ENCODE measurements around the gene SPTBN2.

SPTBN2 gene

DNA sequence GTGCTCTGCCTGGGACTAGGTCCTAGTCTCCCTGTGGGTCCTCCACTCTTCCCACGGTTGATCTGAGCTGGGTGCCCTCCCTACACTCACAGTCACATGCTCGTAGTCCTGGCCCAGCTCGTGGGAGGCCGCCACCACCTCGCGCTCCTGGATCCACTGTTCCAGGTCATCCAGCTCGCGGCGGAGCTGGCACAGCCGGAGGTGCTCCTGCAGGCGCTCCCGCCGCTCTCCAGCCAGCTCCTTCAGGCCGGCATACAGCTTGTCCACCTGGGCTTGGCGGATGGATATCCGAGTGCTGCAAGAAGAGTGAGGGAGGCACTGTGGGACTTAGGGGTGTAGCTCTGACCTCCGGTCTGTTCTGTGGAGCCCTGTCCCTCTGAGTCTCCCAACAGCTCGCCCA, 36.6 kb downstream of the SPTBN2 start:
- no peak overlapping the region for H3K4me3 ChIP-seq (ENCODE audit: control insufficient read depth, low read depth, low read length)
- no peak for DNase-seq (ENCODE audit: low read depth)
- TF ChIP-seq, protein P1, sequence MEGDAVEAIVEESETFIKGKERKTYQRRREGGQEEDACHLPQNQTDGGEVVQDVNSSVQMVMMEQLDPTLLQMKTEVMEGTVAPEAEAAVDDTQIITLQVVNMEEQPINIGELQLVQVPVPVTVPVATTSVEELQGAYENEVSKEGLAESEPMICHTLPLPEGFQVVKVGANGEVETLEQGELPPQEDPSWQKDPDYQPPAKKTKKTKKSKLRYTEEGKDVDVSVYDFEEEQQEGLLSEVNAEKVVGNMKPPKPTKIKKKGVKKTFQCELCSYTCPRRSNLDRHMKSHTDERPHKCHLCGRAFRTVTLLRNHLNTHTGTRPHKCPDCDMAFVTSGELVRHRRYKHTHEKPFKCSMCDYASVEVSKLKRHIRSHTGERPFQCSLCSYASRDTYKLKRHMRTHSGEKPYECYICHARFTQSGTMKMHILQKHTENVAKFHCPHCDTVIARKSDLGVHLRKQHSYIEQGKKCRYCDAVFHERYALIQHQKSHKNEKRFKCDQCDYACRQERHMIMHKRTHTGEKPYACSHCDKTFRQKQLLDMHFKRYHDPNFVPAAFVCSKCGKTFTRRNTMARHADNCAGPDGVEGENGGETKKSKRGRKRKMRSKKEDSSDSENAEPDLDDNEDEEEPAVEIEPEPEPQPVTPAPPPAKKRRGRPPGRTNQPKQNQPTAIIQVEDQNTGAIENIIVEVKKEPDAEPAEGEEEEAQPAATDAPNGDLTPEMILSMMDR (conservative IDR thresholded peaks at IDR 0.05; ENCODE audit: control insufficient read depth, insufficient read depth, low read depth, low read length) = no peak

- no peak for DNase-seq (ENCODE audit: low read depth)
- H3K4me3 ChIP-seq (ENCODE audit: control insufficient read depth, low read depth, low read length) = no peak overlapping the region
- TF ChIP-seq, protein P1 (conservative IDR thresholded peaks at IDR 0.05; ENCODE audit: control insufficient read depth, insufficient read depth, low read depth, low read length) = no peak
These were observed 37.6 kb downstream of the SPTBN2 start for GRCh38 chr11:66691311-66691980.

- TF ChIP-seq, protein P1 (conservative IDR thresholded peaks at IDR 0.05; ENCODE audit: control insufficient read depth, insufficient read depth, low read depth, low read length) = no peak
- no peak overlapping the region for H3K4me3 ChIP-seq (ENCODE audit: control insufficient read depth, low read depth, low read length)
- DNase-seq (ENCODE audit: low read depth) = no peak
These were observed 39.1 kb downstream of the SPTBN2 start for GRCh38 chr11:66689661-66690590.

DNA sequence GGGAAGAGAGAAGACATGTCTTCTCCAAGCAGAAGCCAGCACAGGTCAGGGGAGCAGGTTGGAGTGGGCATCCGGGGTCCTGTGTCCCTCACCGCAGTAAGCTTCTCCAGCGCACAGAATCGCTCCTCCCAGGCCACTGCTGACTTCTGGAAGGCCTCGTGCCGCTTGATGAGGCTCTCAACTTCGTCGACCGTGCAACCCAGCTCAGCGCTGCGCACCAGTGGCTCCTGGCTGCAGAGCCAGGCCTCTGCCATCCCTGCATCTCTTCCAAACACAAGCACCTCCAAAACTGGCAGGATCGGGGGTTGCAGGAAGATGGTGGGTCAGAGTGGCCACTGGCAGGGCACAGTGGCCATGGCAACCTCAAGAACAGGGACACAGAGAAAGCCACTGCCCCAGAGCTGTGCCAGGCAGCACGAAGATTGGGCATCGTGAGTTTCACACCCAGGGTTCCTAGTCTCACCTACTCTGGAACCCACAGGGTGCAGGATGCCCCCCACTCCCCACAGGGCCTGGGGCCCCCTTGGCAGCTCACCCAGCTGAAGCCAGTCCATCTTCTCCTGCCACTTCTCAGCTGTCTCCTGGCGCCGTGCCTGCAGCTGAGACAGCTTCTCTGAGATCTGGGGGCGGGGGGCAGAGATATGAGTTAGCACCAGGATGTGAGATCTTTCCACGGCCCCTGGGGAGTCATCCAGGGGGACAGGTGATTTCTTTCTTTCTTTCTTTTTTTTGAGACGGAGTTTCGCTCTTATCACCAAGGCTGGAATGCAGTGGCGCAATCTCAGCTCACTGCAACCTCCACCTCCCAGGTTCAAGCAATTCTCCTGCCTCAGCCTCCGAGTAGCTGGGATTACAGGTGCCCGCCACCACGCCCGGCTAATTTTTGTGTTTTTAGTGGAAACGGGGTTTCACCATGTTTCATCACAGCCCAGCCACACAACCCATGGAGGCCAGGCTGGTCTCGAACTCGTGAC, 40.2 kb downstream of the SPTBN2 start:
- H3K4me3 ChIP-seq (ENCODE audit: control insufficient read depth, low read depth, low read length) = no peak overlapping the region
- TF ChIP-seq, protein P1 (conservative IDR thresholded peaks at IDR 0.05; ENCODE audit: control insufficient read depth, insufficient read depth, low read depth, low read length) = no peak
- DNase-seq (ENCODE audit: low read depth) = no peak

DNA sequence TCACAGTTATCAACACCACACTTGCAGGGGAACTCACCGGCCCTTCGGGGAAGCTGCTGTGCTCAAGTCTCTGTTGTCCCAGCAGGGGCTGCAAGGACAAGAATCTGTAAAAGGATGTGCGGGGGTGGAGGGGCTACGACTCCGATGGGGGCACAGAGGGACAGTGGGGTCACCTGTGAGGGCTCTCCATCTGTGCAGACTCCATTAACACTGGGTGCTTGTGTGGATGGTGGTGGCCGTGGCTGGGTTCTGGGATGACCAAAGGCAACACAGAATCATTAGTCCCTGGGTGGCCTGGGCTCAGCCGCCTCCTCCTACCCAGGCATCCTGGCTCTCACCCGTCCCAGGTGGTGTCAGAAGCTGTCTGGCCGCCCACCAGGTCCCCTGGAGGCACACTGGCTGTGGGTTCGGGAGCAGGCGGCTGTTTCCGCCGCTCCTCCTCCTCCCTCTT, 41.2 kb downstream of the SPTBN2 start:
- H3K4me3 ChIP-seq (ENCODE audit: control insufficient read depth, low read depth, low read length) = no peak overlapping the region
- TF ChIP-seq, protein P1 (conservative IDR thresholded peaks at IDR 0.05; ENCODE audit: control insufficient read depth, insufficient read depth, low read depth, low read length) = no peak
- no peak for DNase-seq (ENCODE audit: low read depth)
